Measurements from ENCODE around the gene VWA7.

DNA sequence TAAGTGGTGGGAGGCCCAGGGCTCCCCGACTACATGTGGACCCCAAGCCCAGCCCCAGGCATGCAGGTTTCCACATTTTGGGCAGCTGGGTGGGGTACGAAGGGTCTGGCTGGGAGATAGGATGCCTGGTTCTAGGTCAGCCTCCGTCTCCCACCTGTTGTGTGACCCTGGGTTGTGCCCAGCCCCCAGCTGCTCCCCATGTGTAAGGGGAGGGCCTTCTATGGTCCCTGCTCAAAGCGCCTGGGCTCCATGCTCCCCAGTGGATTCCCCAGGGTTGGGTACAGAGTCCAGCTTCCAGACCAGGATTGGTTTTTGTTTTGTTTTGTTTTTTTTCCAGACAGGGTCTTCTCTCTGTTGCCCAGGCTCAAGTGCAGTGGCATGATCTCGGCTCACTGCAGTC is 1.1 kb upstream of the VWA7 start:
- TF ChIP-seq, protein P1, sequence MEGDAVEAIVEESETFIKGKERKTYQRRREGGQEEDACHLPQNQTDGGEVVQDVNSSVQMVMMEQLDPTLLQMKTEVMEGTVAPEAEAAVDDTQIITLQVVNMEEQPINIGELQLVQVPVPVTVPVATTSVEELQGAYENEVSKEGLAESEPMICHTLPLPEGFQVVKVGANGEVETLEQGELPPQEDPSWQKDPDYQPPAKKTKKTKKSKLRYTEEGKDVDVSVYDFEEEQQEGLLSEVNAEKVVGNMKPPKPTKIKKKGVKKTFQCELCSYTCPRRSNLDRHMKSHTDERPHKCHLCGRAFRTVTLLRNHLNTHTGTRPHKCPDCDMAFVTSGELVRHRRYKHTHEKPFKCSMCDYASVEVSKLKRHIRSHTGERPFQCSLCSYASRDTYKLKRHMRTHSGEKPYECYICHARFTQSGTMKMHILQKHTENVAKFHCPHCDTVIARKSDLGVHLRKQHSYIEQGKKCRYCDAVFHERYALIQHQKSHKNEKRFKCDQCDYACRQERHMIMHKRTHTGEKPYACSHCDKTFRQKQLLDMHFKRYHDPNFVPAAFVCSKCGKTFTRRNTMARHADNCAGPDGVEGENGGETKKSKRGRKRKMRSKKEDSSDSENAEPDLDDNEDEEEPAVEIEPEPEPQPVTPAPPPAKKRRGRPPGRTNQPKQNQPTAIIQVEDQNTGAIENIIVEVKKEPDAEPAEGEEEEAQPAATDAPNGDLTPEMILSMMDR (IDR thresholded peaks at IDR 0.05), result no peak
- no peak for TF ChIP-seq POLR2A (IDR thresholded peaks at IDR 0.05)

Data from heart left ventricle (tissue), 13 donors.